Measurements from ENCODE around the gene GALNT9. TPM values are rescaled to one million over a fixed set of nuclear protein-coding genes. Genes with fewer than 3 reads are reported as not detected.
A peak's percentile ranks its signal among the peaks of the same experiment; 100 is the strongest.
"Not testable (repeated sequence)": the region's sequence is repeated elsewhere in the genome, so short reads cannot be mapped to it uniquely, and the experiment has no call there.

GALNT9 gene
- total RNA-seq, 6 donors from 2014 or later: 0.26 TPM; not detected in 5

- TF ChIP-seq POLR2A (IDR thresholded peaks at IDR 0.05) (no peak), POLR2AphosphoS5 (IDR thresholded peaks at IDR 0.05) (no peak)
- peaks cover 0 to 9% (median 6%) of the 10 kb centered on the region in 4 donors for H3K9me3 ChIP-seq
- H3K4me1 ChIP-seq: no peaks in the 10 kb centered on the region
- no peaks in the 10 kb centered on the region for H3K27me3 ChIP-seq
- ATAC-seq (ENCODE audit: low FRiP score in 2 of 2): no peak
- H3K4me3 ChIP-seq: no peak overlapping the region
- no peak overlapping the region for H3K27ac ChIP-seq
- H3K36me3 ChIP-seq: no peaks in the 10 kb centered on the region
- DNase-seq: peak in 1 of 2 donors; percentile 83
- 85 to 92% methylated on average over 16 to 36 of the region's 44 CpGs for WGBS, 2 donors
These were observed 131.6 kb downstream of the GALNT9 start for GRCh38 chr12:132197581-132198354.

- no peaks in the 10 kb centered on the region for H3K4me1 ChIP-seq
- TF ChIP-seq POLR2A (IDR thresholded peaks at IDR 0.05): no peak
- TF ChIP-seq, protein P1, sequence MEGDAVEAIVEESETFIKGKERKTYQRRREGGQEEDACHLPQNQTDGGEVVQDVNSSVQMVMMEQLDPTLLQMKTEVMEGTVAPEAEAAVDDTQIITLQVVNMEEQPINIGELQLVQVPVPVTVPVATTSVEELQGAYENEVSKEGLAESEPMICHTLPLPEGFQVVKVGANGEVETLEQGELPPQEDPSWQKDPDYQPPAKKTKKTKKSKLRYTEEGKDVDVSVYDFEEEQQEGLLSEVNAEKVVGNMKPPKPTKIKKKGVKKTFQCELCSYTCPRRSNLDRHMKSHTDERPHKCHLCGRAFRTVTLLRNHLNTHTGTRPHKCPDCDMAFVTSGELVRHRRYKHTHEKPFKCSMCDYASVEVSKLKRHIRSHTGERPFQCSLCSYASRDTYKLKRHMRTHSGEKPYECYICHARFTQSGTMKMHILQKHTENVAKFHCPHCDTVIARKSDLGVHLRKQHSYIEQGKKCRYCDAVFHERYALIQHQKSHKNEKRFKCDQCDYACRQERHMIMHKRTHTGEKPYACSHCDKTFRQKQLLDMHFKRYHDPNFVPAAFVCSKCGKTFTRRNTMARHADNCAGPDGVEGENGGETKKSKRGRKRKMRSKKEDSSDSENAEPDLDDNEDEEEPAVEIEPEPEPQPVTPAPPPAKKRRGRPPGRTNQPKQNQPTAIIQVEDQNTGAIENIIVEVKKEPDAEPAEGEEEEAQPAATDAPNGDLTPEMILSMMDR (IDR thresholded peaks at IDR 0.05): no peak
- no peak for TF ChIP-seq POLR2AphosphoS5 (IDR thresholded peaks at IDR 0.05)
- no peak for TF ChIP-seq EP300 (IDR thresholded peaks at IDR 0.05)
- H3K4me3 ChIP-seq: no peak overlapping the region
- H3K36me3 ChIP-seq: no peaks in the 10 kb centered on the region
- peaks cover 0 to 9% (median 6%) of the 10 kb centered on the region in 4 donors for H3K9me3 ChIP-seq
- H3K27me3 ChIP-seq: no peaks in the 10 kb centered on the region
- ATAC-seq (ENCODE audit: low FRiP score in 2 of 2): no peak
- WGBS, 2 donors: 86 to 92% methylated on average over 10 to 22 of the region's 22 CpGs
- DNase-seq: peak in 1 of 2 donors; percentile 74
- no peak overlapping the region for H3K27ac ChIP-seq
These were observed 132.5 kb downstream of the GALNT9 start for GRCh38 chr12:132196873-132197390.

DNA sequence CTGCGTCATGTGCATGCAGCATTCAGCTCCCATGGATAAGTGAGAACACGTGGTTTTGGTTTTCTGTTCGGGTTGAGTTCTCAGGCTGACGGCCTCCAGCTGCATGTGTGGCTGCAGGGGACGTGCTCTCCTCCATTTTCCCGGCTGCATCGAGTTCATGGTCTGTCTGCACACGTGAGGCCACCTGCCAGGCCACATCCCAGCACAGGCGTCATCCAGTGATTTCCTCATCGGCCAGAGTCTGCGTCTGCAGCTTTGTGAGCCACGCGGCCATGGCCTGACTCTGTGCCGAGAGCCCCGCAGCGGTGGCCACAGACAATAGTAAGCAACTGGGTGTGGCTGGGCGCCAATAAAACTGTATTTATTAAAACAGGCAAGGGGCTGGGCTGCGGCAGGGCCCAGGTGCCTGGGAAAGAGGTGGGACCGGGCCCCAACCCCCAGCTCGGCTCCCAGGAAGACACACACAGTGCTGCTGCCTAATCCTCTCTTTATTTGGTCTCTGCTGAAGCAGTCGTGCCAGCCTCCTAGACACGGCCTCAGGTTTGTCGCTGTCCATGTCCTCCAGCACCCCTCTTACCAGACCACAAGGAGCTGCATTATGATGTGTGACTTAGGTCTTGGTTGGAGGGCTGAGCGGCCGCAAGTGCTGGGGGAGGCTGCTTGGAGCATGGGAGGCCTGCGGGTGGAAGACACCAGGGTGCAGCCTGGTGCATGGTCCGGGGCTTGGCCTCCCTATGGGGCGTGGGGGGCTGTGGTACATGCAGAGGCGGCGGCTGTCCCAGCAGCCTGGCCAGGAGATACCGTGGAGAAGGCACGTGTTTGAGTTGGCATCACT, 133.1 kb downstream of the GALNT9 start:
- peak in 1 of 2 donors; percentile 66 for DNase-seq
- ATAC-seq (ENCODE audit: low FRiP score in 2 of 2): no peak
- Histone ChIP-seq H3K27me3 (no peaks in the 10 kb centered on the region), H3K4me1 (no peaks in the 10 kb centered on the region), H3K36me3 (no peaks in the 10 kb centered on the region), H3K9me3 (peaks cover 0 to 9% (median 6%) of the 10 kb centered on the region in 4 donors), H3K4me3 (no peak overlapping the region), H3K27ac (no peak overlapping the region)
- TF ChIP-seq EP300 (IDR thresholded peaks at IDR 0.05): no peak
- TF ChIP-seq, protein P1 (IDR thresholded peaks at IDR 0.05): no peak
- 79 to 85% methylated on average over 25 to 31 of the region's 32 CpGs for WGBS, 2 donors

- H3K27ac ChIP-seq; H3K4me1 ChIP-seq; H3K27me3 ChIP-seq; H3K36me3 ChIP-seq; H3K9me3 ChIP-seq; H3K4me3 ChIP-seq; DNase-seq; ATAC-seq (ENCODE audit: low FRiP score in 2 of 2): not testable (repeated sequence)
- WGBS, 2 donors: 77 to 86% methylated on average over 9 to 12 of the region's 12 CpGs
These were observed 134.1 kb downstream of the GALNT9 start for GRCh38 chr12:132195242-132195641.

DNA sequence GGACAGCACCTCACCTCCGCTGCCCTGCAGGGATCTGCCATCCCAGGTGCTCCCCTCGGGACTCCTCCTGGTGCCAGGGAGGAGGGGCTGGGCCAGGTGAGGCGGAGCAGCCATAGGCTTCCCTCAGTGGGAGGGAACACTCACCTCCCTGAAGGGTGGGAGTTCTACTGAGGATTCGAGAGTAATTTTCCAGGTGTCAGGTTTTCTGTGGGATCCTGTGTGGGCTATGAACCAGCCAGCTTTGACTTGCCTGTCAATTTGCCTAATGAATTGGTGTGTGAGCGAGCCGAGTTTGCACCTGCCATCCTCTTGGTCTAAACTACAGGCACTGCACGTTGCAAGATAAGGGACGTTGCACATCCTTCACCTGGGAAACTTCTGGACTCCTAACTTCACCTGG, 134.8 kb downstream of the GALNT9 start:
- H3K36me3 ChIP-seq: no peaks in the 10 kb centered on the region
- ATAC-seq (ENCODE audit: low FRiP score in 2 of 2): no peak

More for the DNA sequence above, 134.8 kb downstream of the GALNT9 start:
- no peak for DNase-seq
- no peak overlapping the region for H3K27ac ChIP-seq
- 73 to 79% methylated on average over 4 to 8 of the region's 8 CpGs for WGBS, 2 donors
- peaks cover 8 to 11% (median 9%) of the 10 kb centered on the region in 4 donors for H3K4me1 ChIP-seq
- H3K9me3 ChIP-seq: peaks cover 0 to 9% (median 6%) of the 10 kb centered on the region in 4 donors
- H3K4me3 ChIP-seq: no peak overlapping the region
- H3K27me3 ChIP-seq: no peaks in the 10 kb centered on the region
- TF ChIP-seq, protein P1 (IDR thresholded peaks at IDR 0.05): no peak
- TF ChIP-seq EP300 (IDR thresholded peaks at IDR 0.05) (no peak), POLR2A (IDR thresholded peaks at IDR 0.05) (no peak), POLR2AphosphoS5 (IDR thresholded peaks at IDR 0.05) (no peak)
